GM19372 (cell line): ENCODE results near the gene ACTN1.
"Not testable (repeated sequence)": the region's sequence is repeated elsewhere in the genome, so short reads cannot be mapped to it uniquely, and the experiment has no call there.

Experiments used
- ATAC-seq: cut with Tn5 transposase; IDR thresholded peaks from one replicate; pipeline ENCODE4 v1.9.1; 2021; ENCODE audit warnings: mild to moderate bottlenecking, low read depth, moderate library complexity; ENCODE audit not compliant: unreplicated experiment

ACTN1 gene

DNA sequence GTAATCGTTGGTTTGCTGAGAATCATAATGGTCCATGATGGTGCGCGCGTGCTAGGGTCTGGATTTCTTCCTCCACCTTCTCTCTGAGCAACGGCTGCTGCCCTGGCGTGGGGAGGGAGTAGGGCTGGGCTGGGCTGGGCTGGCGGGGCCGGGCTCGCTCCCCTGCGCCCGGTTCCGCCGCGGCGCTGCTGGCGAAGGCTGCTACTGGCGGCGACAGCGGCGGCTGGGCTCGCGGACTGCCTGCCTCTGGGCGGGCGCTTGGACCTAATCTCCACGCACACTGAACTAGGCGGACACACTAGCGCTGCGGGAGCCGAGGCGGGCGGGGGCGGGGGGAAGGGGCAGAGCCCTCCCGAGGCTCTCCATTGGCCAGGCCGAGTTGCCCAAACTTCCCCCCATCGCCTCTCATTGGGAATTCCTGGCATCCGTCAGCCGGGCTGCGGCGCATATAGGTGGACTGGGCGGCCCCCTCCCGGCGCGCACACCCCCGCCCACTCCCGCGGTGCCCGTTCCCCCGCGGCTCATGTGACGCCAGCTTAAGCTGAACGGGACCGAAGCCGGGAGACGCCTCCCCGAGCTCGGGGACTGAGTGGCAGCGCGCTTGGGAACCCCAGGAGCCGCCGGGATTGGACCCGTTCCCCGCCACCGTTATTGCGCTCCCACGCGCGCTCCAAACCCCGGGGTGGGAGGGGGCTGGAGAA, at the start of gene ACTN1:
Gene ACTN1, minus strand, starts transcription at position 282 of the 701 bp plus-strand sequence. Its CDS starts 246 bp downstream, at position 36.
- no peak for ATAC-seq

DNA sequence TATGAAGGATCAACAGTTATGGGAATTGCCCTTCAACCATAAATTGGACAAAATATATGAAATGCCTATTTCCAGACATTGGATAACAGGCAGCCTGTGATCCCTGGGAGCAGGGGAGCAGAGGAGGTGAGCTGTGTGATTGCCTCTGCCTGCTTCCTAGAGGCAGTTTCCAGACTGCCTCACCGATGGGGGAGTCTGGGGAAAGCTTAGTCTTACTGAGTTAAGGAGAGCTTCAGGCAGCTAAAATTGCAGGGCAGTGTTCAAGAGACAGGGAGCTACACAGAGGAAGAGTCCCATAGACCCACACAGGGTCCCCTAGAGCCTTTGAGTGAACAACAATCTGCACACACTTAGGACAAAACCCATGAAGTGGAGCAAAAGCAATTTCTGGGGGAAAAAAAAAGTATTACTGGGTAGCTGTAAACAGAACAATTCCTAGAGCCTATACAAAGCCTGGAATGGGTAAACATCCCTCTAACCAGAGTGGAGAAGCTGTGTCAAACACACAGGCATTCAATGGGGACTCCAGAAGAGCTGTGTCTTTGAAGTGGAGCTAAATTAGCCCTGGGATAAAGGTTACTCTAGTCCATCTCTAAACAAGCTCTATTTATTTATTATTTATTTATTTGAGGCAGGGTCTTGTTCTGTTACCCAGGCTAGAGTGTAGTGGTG, 48.3 kb upstream of the ACTN1 start:
- ATAC-seq: no peak

GRCh38 chr14:69023035-69023434, 43.9 kb upstream of the ACTN1 start:
- ATAC-seq: no peak

- not testable (repeated sequence) for ATAC-seq
Observed at GRCh38 chr14:69022093-69022492, 43.0 kb upstream of the ACTN1 start.

DNA sequence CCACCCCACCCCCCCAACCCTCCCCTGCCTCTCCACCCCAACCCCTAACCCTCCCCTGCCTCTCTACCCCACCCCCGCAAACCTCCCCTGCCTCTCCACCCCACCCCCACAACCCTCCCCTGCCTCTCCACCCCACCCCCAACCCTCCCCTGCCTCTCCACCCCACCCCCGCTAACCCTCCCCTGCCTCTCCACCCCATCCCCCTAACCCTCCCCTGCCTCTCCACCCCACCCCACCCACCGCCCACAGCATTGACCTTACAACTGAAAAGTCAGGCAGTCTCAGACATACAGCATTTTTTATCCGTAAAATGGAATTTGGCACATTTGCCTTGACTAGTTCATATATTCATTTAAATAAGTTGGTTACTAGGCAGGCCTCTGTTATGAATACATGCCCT, 38.6 kb upstream of the ACTN1 start:
- no peak for ATAC-seq

- ATAC-seq: no peak
Observed at GRCh38 chr14:69014829-69015259, 35.7 kb upstream of the ACTN1 start.

DNA sequence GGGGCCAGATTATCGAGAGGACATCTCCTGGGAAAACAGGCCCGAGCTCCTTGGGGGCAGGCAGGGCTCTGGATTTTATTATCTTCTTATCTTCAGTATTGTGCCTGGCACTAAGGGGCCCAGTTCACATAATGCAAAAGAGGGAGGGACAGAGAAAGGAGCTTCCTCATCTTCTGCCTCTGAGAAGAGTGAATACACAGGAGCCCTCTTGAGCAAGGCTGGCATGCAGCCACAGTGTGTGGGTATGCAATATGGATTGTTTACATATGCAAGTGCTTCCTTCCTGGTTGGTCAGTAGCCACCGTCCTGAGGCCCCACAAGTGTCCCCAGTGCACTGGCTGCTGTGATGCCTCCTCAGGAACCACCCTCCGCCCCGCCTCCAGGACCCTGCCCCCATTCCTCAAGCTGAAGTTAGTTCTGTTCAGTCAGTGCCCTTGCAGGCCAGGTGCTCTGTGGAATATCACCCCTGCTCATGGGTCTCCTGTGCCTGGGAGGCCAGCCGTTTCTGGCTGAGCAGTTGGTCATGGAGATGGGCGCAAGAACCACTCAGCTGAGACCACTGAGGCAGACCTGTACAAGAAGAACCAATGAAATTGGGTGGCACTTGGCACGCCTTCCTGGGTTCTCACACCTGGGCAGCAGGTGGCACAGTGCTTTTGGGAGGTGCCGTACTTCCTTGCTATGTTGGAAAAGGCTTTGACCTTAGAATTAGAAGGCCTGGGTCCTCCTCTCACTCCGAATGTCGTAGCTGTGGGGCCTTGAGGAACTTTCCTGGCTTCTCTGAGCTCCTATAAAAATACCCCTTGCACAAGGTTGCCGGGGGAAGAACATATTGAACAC, 35.1 kb upstream of the ACTN1 start:
- ATAC-seq: no peak

- no peak for ATAC-seq
Observed at GRCh38 chr14:69012256-69012953, 33.3 kb upstream of the ACTN1 start.

- ATAC-seq: no peak
Observed at GRCh38 chr14:69010648-69011047, 31.5 kb upstream of the ACTN1 start.

GRCh38 chr14:69008421-69008884, 29.4 kb upstream of the ACTN1 start:
- ATAC-seq: no peak

GRCh38 chr14:69006346-69006745, 27.2 kb upstream of the ACTN1 start:
- no peak for ATAC-seq

DNA sequence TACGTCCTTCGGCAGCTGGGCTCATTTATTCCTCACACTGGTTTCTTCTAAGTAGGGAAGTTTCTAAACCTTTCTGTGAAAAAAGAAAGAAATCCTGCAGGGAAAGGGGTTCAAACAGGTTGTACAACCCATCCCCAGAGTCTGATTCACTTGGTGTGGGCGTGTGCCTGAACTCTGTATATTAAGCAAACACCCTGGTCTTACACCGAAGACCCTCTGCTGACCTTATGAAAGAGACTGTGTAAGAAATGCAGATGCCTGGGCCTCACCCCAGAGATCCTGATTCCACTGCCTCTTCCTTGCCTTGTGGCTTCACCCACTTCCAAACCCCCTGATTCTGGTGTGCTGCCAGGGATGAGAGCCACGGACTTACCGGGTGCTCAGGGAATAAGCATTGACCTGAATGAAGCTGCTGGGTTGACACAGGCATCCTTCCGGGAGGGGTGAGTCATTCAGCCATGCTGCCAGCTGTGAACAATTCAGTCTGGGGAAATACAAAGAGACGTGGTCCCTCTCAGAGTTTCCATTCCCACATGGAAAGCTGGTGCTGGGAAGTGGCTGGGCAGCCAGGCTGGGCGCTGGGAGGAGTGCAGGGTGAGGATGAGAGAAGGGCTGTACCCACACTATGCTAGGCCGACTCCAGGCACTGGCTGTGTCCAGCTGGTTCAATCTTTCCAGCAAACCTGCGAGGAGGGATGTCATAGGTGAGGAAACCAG, 26.5 kb upstream of the ACTN1 start:
- ATAC-seq: no peak

- no peak for ATAC-seq
Observed at GRCh38 chr14:69004731-69005431, 25.8 kb upstream of the ACTN1 start.

- no peak for ATAC-seq
Observed at GRCh38 chr14:69003626-69004025, 24.5 kb upstream of the ACTN1 start.

- no peak for ATAC-seq
Observed at GRCh38 chr14:69002069-69002468, 23.0 kb upstream of the ACTN1 start.

GRCh38 chr14:69001375-69001774, 22.3 kb upstream of the ACTN1 start:
- no peak for ATAC-seq

DNA sequence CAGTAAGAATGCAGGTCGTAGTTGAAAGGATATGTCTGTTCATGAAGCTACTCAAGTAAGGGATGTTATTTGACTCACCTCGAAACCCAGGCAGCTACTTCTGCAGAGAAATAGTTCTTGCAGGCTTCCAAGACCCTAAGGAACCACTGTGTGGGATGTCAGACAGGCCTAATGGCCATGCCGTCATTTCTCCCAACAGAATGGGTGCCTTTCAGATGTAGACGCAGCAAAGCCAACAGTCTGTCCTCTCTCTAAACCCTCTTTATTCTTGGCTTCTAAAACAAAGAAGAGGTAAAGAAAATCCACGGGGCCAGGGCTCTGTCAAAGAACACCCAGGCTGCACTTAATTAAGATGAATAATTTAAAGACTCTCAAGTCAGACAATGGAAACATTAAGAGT, 19.0 kb upstream of the ACTN1 start:
- ATAC-seq: no peak

GRCh38 chr14:68995731-68996130, 16.6 kb upstream of the ACTN1 start:
- no peak for ATAC-seq

GRCh38 chr14:68994056-68994455, 15.0 kb upstream of the ACTN1 start:
- ATAC-seq: no peak
